HepG2 (cell line): ENCODE measurements around the gene GRIP1. TPM values are rescaled to one million over a fixed set of nuclear protein-coding genes. Genes with fewer than 3 reads are reported as not detected.

Experiments
- ATAC-seq: fragments of 200-7000 bp; cut with Tn5 transposase; 3 replicates; pipeline ENCODE4 v1.9.1; 2020; ENCODE audit warnings: mild to moderate bottlenecking, moderate library complexity
- BruUV-seq: library from RNA; stranded (reverse); fragments of 400-500 nt; replicated peaks from 2 replicates; lab custom pipeline; 2021; lab: Mats Ljungman, UMichigan
- CTCF ChIA-PET: fragments of 300-600 bp; formaldehyde crosslinking; extraction: SDS; loops from one replicate; lab custom pipeline; 2021; ENCODE audit warnings: low total read pairs, inconsistent platforms, low intra/inter-chr PET ratio; lab: Yijun Ruan, JAX
- POLR2A ChIA-PET: fragments of 350-600 bp; sonication (Branson Sonifier 250); formaldehyde crosslinking; loops from one replicate; lab custom pipeline; 2020; ENCODE audit warnings: antibody characterized with exemption, inconsistent platforms; lab: Yijun Ruan, JAX
- DNase-seq: peaks from one replicate; pipeline ENCODE4 v3.0.0-alpha.2; 2015; ENCODE audit warnings: low spot score
- FAIRE-seq: peaks from 3 replicates; lab custom pipeline; 2011; peaks lifted over from hg19 to GRCh38; lab: Jason Lieb, UNC
- H2AFZ ChIP-seq: one replicate; pipeline ENCODE4 v1.6.1; 2011; ENCODE audit warnings: low read length, inconsistent platforms
- H3K27ac ChIP-seq: fragments of 300-600 bp; 3 replicates; pipeline ENCODE4 v1.8.0; 2011; ENCODE audit warnings: mixed run types, mild to moderate bottlenecking, mixed read lengths, low read length, inconsistent platforms; ENCODE audit not compliant: insufficient read depth; ENCODE audit errors: extremely low read length
- H3K27me3 ChIP-seq, 2 experiments: fragments of 200-600 bp in 1 of 2; 2 replicates in 1 of 2; 3 replicates in 1 of 2; pipeline versions ENCODE4 v1.6.0 to v1.8.0; 2011; ENCODE audit warnings: low read length in 2 of 2, mild to moderate bottlenecking in 2 of 2, moderate library complexity in 2 of 2, inconsistent platforms in 1 of 2; ENCODE audit not compliant: insufficient read depth in 2 of 2, control insufficient read depth in 1 of 2
- H3K36me3 ChIP-seq, 2 experiments: fragments of 200-600 bp in 1 of 2; replicated peaks in 1 of 2; 2 replicates in 1 of 2; 3 replicates in 1 of 2; pipeline versions ENCODE4 v1.5.1 to v1.8.0; 2011; ENCODE audit warnings: low read length in 2 of 2, inconsistent platforms in 1 of 2; ENCODE audit not compliant: insufficient read depth in 2 of 2, control insufficient read depth in 1 of 2
- H3K4me1 ChIP-seq: 2 replicates; pipeline ENCODE4 v1.5.1; 2012; ENCODE audit warnings: low read length, inconsistent platforms; ENCODE audit not compliant: insufficient read depth
- H3K4me2 ChIP-seq: 2 replicates; pipeline ENCODE4 v1.6.0; 2011; ENCODE audit warnings: low read depth, low read length, inconsistent platforms
- H3K4me3 ChIP-seq, 3 experiments: fragments of 200-600 bp in 1 of 3; sonication (generic), shearing (Covaris generic) in 1 of 3; replicated peaks in 1 of 3; 2 replicates each; pipeline ENCODE4 v1.5.1; 2011 to 2016; ENCODE audit warnings: low read length in 3 of 3, inconsistent platforms in 2 of 3, low read depth in 2 of 3, mild to moderate bottlenecking in 2 of 3, control low read depth in 1 of 3, mixed read lengths in 1 of 3; ENCODE audit not compliant: insufficient read depth in 1 of 3
- H3K79me2 ChIP-seq: one replicate; pipeline ENCODE4 v1.6.1; 2011; ENCODE audit warnings: low read length, inconsistent platforms; ENCODE audit not compliant: insufficient read depth
- H3K9ac ChIP-seq: 2 replicates; pipeline ENCODE4 v1.6.0; 2011; ENCODE audit warnings: mild to moderate bottlenecking, low read depth, low read length, inconsistent platforms; ENCODE audit not compliant: insufficient read depth
- H3K9me3 ChIP-seq: 2 replicates; pipeline ENCODE4 v1.5.1; 2012; ENCODE audit warnings: mild to moderate bottlenecking, low read length
- H4K20me1 ChIP-seq: 2 replicates; pipeline ENCODE4 v1.6.0; 2011; ENCODE audit warnings: inconsistent platforms, mild to moderate bottlenecking, low read length, moderate library complexity; ENCODE audit not compliant: insufficient read depth
- HIVEP1 ChIP-seq: sonication (generic); formaldehyde crosslinking; IDR thresholded peaks from 2 replicates; pipeline ENCODE4 v1.4.0; 2020; ENCODE audit warnings: mild to moderate bottlenecking, missing genetic modification reagents
- JUN ChIP-seq: sonication (generic); formaldehyde crosslinking; IDR thresholded peaks from 2 replicates; pipeline ENCODE4 v1.4.0; 2020; ENCODE audit warnings: mild to moderate bottlenecking, missing genetic modification reagents
- KLF6 ChIP-seq: IDR thresholded peaks from 2 replicates; pipeline ENCODE4 v1.8.0; 2016; ENCODE audit warnings: missing biosample characterization, missing genetic modification reagents
- MAFG ChIP-seq: sonication (generic); formaldehyde crosslinking; IDR thresholded peaks from 2 replicates; pipeline ENCODE4 v1.5.1; 2020; ENCODE audit warnings: mild to moderate bottlenecking, missing genetic modification reagents
- MEF2D ChIP-seq: sonication (generic); formaldehyde crosslinking; IDR thresholded peaks from 2 replicates; pipeline ENCODE4 v1.5.1; 2020; ENCODE audit warnings: mild to moderate bottlenecking, missing genetic modification reagents
- NFE2L1 ChIP-seq: sonication (generic); formaldehyde crosslinking; IDR thresholded peaks from 2 replicates; pipeline ENCODE4 v1.4.0; 2020; ENCODE audit warnings: missing genetic modification reagents, mild to moderate bottlenecking, borderline replicate concordance
- RELA ChIP-seq: sonication (generic); formaldehyde crosslinking; IDR thresholded peaks from 2 replicates; pipeline ENCODE4 v1.4.0; 2020; ENCODE audit warnings: missing genetic modification reagents
- ZFP90 ChIP-seq: sonication (generic); formaldehyde crosslinking; IDR thresholded peaks from 2 replicates; pipeline ENCODE4 v1.8.0; 2022; ENCODE audit warnings: missing genetic modification reagents, mild to moderate bottlenecking, inconsistent platforms, borderline replicate concordance
- ZKSCAN8 ChIP-seq: IDR thresholded peaks from 2 replicates; pipeline ENCODE4 v1.6.1; 2016; ENCODE audit warnings: borderline replicate concordance, missing genetic modification reagents, missing compliant biosample characterization
- ZNF776 ChIP-seq: sonication (generic); formaldehyde crosslinking; IDR thresholded peaks from 2 replicates; pipeline ENCODE4 v1.4.0; 2020; ENCODE audit warnings: mild to moderate bottlenecking, missing genetic modification reagents
- WGBS: methylation state at CpG from one replicate; pipeline ENCODE4 v1.1.6; 2017; ENCODE audit warnings: low lambda C conversion rate; 5-methylcytosine and 5-hydroxymethylcytosine counted together
- in situ Hi-C: cut with HindIII; loops from 2 replicates; pipeline ENCODE4 v1.10.0; 2017; ENCODE audit warnings: low pct_unique_long_range_greater_than_20kb; ENCODE audit not compliant: extremely low pct_ligation_motif_present
- intact Hi-C: fragments of 100-400 bp; cut with micrococcal nuclease; formaldehyde crosslinking; loops from one replicate; pipeline ENCODE4 v1.10.0; 2022; ENCODE audit not compliant: unreplicated experiment
- polyA plus RNA-seq, 8 experiments: library from polyadenylated mRNA; depleted of rRNA in 3 of 8; stranded (reverse) in 7 of 8; unstranded in 1 of 8; fragments of >200 nt; fragmentation: Illumina TruSeq in 4 of 8; extraction: Trizol in 4 of 8; gene quantifications; 2 replicates each; pipeline versions ENCODE4 v1.2.1 to v1.2.3, GENCODE V29; 2011 to 2016; ENCODE audit warnings: low read depth in 4 of 8, missing spikeins in 1 of 8, mixed read lengths in 1 of 8; ENCODE audit not compliant: insufficient read depth in 1 of 8
- total RNA-seq, 5 experiments: library from RNA; depleted of rRNA; stranded (reverse); fragments of >200 nt; fragmentation: Illumina TruSeq; extraction: Trizol; gene quantifications; 2 replicates each; pipeline ENCODE4 v1.2.3, GENCODE V29; 2016; ENCODE audit warnings: low read depth in 1 of 5
- TF ChIP-seq, protein P1 (sequence below): sonication (generic); formaldehyde crosslinking; IDR thresholded peaks from 2 replicates; pipeline ENCODE4 v1.5.0; 2020; ENCODE audit warnings: mild to moderate bottlenecking, missing genetic modification reagents

GRIP1 gene
- total and polyA plus RNA-seq, 2 of the 13 experiments (the other 11 are each of a cell fraction or from before 2014, with no cell fraction given), result not detected

- H3K9me3 ChIP-seq, result no peaks in the 10 kb centered on the region
- H4K20me1 ChIP-seq, result no peaks in the 10 kb centered on the region
- ATAC-seq, result no peak
- WGBS, result under 1% methylated on average over 3 of the region's 3 CpGs
- intact Hi-C loops, result no loop called here
- no peak overlapping the region for H2AFZ ChIP-seq
- no peaks in the 10 kb centered on the region for H3K79me2 ChIP-seq
- CTCF ChIA-PET, result no interaction called here
- no peak for TF ChIP-seq KLF6
- no peak for TF ChIP-seq ZKSCAN8 (CRISPR knock-in tag)
- no peak for TF ChIP-seq ZNF776
- no peak for TF ChIP-seq MEF2D (CRISPR knock-in tag)
- no peak for TF ChIP-seq NFE2L1
- TF ChIP-seq RELA (CRISPR knock-in tag), result no peak
- TF ChIP-seq HIVEP1 (CRISPR knock-in tag), result no peak
- no peak for TF ChIP-seq JUN (CRISPR knock-in tag)
- no peak for TF ChIP-seq ZFP90 (CRISPR knock-in tag)
- TF ChIP-seq, protein P1, sequence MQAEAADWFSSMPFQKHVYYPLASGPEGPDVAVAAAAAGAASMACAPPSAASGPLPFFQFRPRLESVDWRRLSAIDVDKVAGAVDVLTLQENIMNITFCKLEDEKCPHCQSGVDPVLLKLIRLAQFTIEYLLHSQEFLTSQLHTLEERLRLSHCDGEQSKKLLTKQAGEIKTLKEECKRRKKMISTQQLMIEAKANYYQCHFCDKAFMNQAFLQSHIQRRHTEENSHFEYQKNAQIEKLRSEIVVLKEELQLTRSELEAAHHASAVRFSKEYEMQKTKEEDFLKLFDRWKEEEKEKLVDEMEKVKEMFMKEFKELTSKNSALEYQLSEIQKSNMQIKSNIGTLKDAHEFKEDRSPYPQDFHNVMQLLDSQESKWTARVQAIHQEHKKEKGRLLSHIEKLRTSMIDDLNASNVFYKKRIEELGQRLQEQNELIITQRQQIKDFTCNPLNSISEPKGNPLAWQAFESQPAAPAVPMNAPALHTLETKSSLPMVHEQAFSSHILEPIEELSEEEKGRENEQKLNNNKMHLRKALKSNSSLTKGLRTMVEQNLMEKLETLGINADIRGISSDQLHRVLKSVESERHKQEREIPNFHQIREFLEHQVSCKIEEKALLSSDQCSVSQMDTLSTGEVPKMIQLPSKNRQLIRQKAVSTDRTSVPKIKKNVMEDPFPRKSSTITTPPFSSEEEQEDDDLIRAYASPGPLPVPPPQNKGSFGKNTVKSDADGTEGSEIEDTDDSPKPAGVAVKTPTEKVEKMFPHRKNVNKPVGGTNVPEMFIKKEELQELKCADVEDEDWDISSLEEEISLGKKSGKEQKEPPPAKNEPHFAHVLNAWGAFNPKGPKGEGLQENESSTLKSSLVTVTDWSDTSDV (CRISPR knock-in tag), result no peak
- TF ChIP-seq MAFG (CRISPR knock-in tag), result no peak
- TF ChIP-seq, all 625 proteins: peak for 0
- BruUV-seq, result no TSS peak
- H3K4me3 ChIP-seq, result no peak overlapping the region
- in situ Hi-C loops, result no loop called here
- no peak overlapping the region for H3K4me2 ChIP-seq
- POLR2A ChIA-PET, result no interaction called here
- DNase-seq (no peak), FAIRE-seq (no peak)
- H3K9ac ChIP-seq, result no peak overlapping the region
- H3K36me3 ChIP-seq, result no peaks in the 10 kb centered on the region
- H3K4me1 ChIP-seq, result no peaks in the 10 kb centered on the region
- H3K27me3 ChIP-seq, result no peaks in the 10 kb centered on the region
- no peak overlapping the region for H3K27ac ChIP-seq
Observed at GRCh38 chr12:66713984-66714383, 35.1 kb upstream of the GRIP1 start.
